GM21619 (cell line): Measurements from ENCODE around the gene CHCHD6.

Experiments
- ATAC-seq: cut with Tn5 transposase; IDR thresholded peaks from one replicate; pipeline ENCODE4 v1.9.1; 2021; ENCODE audit not compliant: unreplicated experiment

CHCHD6 gene

GRCh38 chr3:127003175-127003555 lies 299.1 kb downstream of the CHCHD6 start:
- ATAC-seq = no peak

DNA sequence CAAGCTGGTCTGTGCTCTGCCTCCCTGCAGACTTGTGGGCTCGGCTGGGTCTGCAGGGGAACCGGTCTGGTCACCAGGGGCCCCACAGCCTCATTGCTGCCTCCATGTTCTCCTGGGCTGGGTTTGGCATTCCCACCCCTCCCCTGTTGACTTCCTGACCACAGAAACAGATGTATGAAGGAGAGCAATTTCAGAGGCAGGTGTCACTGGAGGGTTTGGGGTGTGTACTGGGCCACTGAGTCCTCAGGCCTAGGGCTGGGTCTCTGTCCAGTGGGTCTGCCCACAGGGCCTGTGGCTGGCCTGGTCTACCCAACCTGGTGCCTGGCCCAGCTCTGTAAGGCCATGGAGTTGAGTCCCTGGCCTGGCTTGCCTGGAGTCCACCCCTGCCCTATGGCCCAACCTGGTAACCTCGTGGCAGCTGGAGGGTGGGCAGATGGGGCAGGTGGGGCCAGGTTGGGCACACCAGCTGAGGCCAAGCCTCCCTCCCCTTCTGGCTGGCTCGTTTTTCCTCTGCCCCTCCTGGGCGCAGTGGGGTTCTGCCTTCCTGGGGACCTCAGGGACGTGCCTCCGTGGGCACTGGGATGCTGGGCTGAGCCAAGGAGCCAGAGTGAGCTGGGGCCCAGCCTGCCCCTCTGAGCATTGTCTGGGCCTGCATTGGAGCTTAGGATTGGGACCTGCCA lies 299.7 kb downstream of the CHCHD6 start:
- ATAC-seq = no peak

GRCh38 chr3:127004641-127005397 lies 300.8 kb downstream of the CHCHD6 start:
- no peak for ATAC-seq

DNA sequence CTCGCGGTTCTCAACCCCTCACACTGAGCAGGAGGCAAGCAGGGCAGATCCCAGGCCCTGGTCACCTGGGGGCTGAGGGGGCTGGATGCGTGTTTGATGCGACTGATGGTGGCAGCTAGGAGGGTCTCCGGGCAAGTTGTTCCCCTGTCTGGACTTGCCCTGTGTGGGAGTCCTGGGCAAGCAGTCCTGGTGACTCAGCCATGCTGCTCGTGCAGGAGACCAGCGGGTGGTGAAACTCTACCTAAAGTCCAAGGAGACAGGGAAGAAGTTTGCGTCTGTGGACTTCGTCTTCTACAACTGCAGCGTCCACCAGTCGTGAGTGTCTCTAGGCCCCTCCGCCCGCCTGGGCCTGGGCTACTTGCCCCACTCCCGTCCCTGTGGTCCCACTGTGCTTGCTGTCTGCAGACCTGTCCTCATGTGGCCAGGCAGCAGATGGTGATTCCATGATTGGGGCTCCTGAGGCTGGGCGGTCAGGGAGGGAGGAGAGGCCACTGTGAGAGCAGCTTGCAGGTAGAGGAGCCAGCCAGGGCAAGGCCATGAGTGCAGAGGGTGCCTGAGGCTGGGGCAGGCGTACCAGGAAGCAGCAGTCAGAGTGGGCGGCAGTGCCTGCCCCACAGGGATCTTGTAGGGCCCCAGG lies 301.9 kb downstream of the CHCHD6 start:
- no peak for ATAC-seq

- ATAC-seq = no peak
Measured at GRCh38 chr3:127006781-127007436, 302.9 kb downstream of the CHCHD6 start.

- no peak for ATAC-seq
Measured at GRCh38 chr3:127008236-127008635, 304.2 kb downstream of the CHCHD6 start.

DNA sequence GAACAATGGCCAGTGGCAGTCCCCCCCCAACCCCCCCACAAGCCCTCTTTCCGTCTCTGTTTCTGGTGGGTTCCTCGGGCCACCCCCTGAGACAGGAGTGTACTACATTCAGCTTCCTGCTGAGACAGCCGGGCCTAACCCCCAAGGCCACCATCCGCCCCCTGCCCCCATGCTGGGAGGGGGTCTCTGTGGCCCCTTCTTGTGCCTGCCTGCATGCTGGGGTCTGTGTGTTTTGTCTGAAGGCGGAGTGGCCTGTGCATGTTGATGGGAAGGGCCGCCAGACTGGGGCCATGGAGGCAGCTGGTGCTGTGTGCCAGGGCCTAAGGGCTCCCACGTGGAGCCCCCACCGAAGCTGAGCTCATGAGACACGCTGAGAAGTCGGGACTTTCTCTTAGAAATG lies 305.5 kb downstream of the CHCHD6 start:
- no peak for ATAC-seq
